Mucosa of rectum (tissue), 2 donors: ENCODE measurements around the gene KCNJ1.

ENCODE experiments used
- H3K27ac ChIP-seq, 2 donors: one replicate each; pipeline ENCODE4 v1.7.0; 2013; ENCODE audit warnings: inconsistent platforms in 2 of 2, low read depth in 2 of 2, low read length in 2 of 2
- H3K27me3 ChIP-seq, 2 donors: one replicate each; pipeline ENCODE4 v1.7.0; 2013; ENCODE audit warnings: low read length in 2 of 2; ENCODE audit not compliant: control insufficient read depth in 2 of 2, insufficient read depth in 2 of 2
- H3K36me3 ChIP-seq, 2 donors: one replicate each; pipeline ENCODE4 v1.7.0; 2013; ENCODE audit warnings: low read length in 2 of 2; ENCODE audit not compliant: control insufficient read depth in 2 of 2, insufficient read depth in 2 of 2
- H3K4me1 ChIP-seq, 2 donors: one replicate each; pipeline ENCODE4 v1.7.0; 2013; ENCODE audit warnings: low read length in 2 of 2, mild to moderate bottlenecking in 1 of 2; ENCODE audit not compliant: control insufficient read depth in 2 of 2, insufficient read depth in 2 of 2
- H3K4me3 ChIP-seq, 2 donors: one replicate each; pipeline ENCODE4 v1.7.0; 2013; ENCODE audit warnings: low read length in 2 of 2
- H3K9ac ChIP-seq, 2 donors: one replicate each; pipeline ENCODE4 v1.7.0; 2013; ENCODE audit warnings: low read length in 2 of 2, low read depth in 1 of 2, mild to moderate bottlenecking in 1 of 2
- H3K9me3 ChIP-seq, 2 donors: one replicate each; pipeline ENCODE4 v1.7.0; 2013; ENCODE audit warnings: low read length in 2 of 2; ENCODE audit not compliant: control insufficient read depth in 2 of 2
- donor health status: healthy.
- donor health status: Normal muscosa, but diverticular disease.

Gene KCNJ1

DNA sequence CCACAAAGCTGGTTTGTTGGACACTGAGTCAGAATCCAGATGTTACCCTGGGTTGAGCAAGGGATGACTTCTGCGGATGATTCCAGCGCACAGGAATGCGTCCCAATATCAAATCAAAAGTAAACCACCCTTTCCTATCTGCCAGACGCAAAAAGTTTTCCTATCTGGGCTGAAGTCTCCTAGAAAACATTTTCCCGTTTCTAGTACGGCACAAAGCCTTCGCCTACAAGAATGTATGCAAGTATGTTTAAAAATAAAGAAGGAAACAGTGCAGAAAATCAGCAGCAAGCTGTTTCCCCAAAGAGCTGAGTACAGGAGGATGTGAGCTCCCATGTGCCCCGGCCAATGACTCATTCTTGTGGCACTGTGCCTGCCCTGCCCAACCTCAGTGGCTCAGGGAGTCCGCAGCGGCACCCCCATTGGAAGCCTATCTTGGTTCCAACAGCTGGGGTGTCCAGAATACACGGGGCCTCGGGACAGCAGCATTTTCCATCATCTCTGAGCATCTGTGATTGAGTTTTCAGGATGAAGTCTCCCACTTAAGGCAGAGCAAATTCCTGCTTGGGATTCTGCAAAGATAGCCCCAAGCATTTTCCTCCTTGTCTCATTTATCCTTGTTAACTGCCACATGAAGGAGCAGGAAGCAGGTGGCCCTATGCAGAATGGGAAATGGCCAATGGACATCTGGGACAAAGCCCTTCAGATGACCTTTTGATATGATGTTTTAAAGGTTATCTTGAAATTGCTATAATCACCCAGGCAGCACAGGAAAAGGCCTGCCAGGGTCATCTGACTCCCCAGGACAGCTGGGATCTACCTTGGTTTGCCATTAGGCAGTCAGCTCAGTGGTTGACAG lies 41.5 kb upstream of the KCNJ1 start:
- no peaks in the 10 kb centered on the region for H3K9me3 ChIP-seq
- no peak overlapping the region for H3K9ac ChIP-seq
- H3K27me3 ChIP-seq: no peaks in the 10 kb centered on the region
- no peak overlapping the region for H3K27ac ChIP-seq
- no peaks in the 10 kb centered on the region for H3K36me3 ChIP-seq
- H3K4me3 ChIP-seq: no peak overlapping the region
- peaks cover 6 to 7% of the 10 kb centered on the region in 2 donors for H3K4me1 ChIP-seq

DNA sequence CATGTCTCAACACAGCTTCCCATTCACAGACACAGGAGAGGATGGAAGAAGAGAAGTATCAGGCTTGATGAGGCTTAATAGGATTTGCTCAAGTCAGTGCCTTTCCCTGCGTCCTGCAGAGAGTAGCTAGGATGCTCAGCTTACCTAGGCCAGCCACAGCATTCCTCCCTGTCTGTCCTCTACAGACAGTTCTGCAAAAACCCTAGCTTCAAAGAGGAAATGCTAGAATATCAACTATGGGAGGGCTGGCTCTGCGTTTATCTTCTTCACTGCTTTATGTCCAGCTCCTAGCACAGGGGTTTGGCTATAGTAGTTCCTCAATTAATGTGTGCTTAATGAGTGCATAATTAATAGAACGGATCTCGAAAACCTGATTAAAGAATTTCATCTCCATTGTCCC lies 40.5 kb upstream of the KCNJ1 start:
- Histone ChIP-seq H3K9me3 (no peaks in the 10 kb centered on the region), H3K4me3 (no peak overlapping the region), H3K36me3 (no peaks in the 10 kb centered on the region), H3K4me1 (peaks cover 6 to 7% of the 10 kb centered on the region in 2 donors), H3K27me3 (no peaks in the 10 kb centered on the region), H3K27ac (no peak overlapping the region), H3K9ac (no peak overlapping the region)

DNA sequence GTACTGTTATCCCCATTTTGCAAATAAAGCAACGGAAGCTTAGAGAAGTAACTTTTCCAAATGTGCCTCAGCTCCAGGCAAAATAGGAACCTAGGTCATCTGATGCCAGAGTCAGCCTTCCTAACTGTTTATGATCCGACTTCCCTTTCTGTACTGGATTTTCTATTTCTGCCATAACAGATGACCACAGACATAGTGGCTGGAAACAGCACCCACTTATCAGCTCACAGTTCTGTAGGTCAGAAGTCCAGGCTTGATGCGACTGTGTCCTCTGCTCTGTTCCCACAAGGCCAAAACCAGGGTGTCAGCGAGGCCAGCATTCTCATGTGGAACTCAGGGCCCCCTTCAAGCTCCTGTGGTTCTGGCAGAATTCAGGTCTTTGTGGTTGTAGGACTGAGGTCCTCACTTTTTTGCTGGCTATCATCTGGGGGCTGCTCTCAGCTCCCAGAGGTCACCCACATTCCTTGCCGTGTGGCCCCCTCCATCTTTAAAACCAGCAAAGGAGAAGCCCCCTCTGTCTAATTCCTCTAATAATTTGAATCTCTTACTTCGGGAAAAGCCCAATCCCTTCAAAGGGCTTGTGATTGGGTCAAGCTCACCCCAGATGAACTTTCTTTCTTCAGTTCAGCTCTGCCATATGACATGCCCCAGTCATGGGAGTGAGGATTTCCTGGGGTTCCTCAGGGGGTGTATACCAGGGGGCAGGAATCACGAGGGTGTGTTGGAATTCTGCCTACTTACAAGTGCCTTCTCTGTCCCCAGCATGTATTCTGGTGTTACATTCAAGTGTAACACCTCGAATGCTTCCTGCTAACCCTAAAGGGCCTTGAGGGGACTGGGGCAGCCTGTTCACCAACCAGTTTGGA lies 39.3 kb upstream of the KCNJ1 start:
- H3K27ac ChIP-seq: peak overlapping the region; percentile 18 to 29
- peak overlapping the region in 1 of 2 donors; percentile 64 for H3K4me3 ChIP-seq
- no peak overlapping the region for H3K9ac ChIP-seq
- H3K4me1 ChIP-seq: peaks cover 6 to 7% of the 10 kb centered on the region in 2 donors
- H3K9me3 ChIP-seq: no peaks in the 10 kb centered on the region
- no peaks in the 10 kb centered on the region for H3K36me3 ChIP-seq
- no peaks in the 10 kb centered on the region for H3K27me3 ChIP-seq

DNA sequence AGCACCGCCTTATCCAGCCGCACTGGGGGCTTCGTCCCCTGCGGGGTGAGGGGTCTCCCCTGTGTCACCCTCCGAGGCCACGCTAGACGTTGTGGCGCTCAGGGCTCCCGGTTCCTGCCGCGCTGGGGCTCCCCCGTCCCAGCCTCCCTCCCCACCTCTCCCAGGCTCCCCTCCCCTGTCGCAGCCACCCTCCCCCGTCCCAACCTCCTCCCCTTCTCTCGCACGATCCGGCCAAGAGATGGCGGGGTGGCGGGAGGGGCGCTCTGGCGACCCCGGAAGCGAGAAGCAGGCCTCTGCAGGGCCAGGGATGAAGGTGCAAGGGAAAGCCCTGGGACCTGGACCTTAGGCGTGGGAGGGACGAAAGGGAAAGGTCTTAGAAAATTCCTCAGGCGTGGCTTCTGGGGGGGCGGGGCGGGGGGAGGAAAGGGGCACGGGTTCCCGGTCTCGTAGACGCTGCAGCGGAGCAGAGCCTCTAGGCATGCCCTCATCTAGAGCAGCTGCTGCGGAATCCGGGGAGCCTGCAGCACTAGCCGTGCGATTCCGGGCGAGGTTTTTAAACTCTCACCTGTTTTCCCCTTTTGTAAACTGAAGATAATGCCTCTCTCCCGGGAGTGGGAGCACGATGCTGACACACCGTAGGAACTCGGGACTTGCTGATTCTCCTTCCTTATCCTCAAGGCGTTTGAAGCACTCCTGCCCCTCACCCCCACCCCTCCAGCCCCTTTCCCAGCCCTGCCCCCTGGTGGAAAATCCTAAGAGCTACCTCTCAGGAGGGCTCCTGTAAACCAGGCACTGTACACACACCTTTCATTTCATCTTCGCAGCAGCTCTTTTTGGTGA lies 38.5 kb upstream of the KCNJ1 start:
- Histone ChIP-seq H3K4me1 (peaks cover 6 to 7% of the 10 kb centered on the region in 2 donors), H3K36me3 (no peaks in the 10 kb centered on the region), H3K27me3 (no peaks in the 10 kb centered on the region), H3K4me3 (peak overlapping the region; percentile 61 to 64), H3K9me3 (no peaks in the 10 kb centered on the region), H3K27ac (peak overlapping the region; percentile 26 to 53), H3K9ac (peak overlapping the region; percentile 28 to 38)

- no peaks in the 10 kb centered on the region for H3K36me3 ChIP-seq
- H3K4me3 ChIP-seq: peak overlapping the region; percentile 61 to 64
- H3K9ac ChIP-seq: peak overlapping the region in 1 of 2 donors; percentile 28
- H3K27me3 ChIP-seq: no peaks in the 10 kb centered on the region
- H3K27ac ChIP-seq: peak overlapping the region in 1 of 2 donors; percentile 26
- H3K9me3 ChIP-seq: no peaks in the 10 kb centered on the region
- peaks cover 6 to 7% of the 10 kb centered on the region in 2 donors for H3K4me1 ChIP-seq
These were observed 37.7 kb upstream of the KCNJ1 start for GRCh38 chr11:128904656-128905344.

DNA sequence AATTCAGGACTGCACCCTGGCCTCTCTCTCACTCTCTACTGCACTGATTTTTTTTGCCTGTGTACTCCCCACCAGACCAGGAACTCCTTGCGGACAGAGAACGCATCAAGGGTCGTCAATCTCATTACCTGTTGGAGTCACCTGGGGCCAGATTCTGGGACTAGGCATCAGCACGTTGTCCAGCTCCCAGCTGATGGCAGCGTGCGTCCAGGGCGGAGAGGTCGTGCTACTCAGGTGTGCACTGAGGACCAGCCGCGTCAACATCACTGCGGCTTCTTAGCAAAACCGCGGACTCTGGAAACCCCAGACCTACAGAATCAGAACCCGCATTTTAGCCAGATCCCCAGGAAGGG lies 37.2 kb upstream of the KCNJ1 start:
- Histone ChIP-seq H3K27me3 (no peaks in the 10 kb centered on the region), H3K4me3 (no peak overlapping the region), H3K27ac (no peak overlapping the region)

GRCh38 chr11:128903248-128904061 lies 36.4 kb upstream of the KCNJ1 start:
- Histone ChIP-seq H3K36me3 (no peaks in the 10 kb centered on the region), H3K27ac (no peak overlapping the region), H3K9ac (no peak overlapping the region), H3K9me3 (no peaks in the 10 kb centered on the region), H3K27me3 (no peaks in the 10 kb centered on the region), H3K4me1 (peaks cover 6% of the 10 kb centered on the region in 2 donors), H3K4me3 (no peak overlapping the region)

More for the DNA sequence above, 37.2 kb upstream of the KCNJ1 start:
- H3K36me3 ChIP-seq: no peaks in the 10 kb centered on the region
- no peaks in the 10 kb centered on the region for H3K9me3 ChIP-seq
- H3K4me1 ChIP-seq: peaks cover 6 to 7% of the 10 kb centered on the region in 2 donors
- no peak overlapping the region for H3K9ac ChIP-seq

- Histone ChIP-seq H3K9ac (no peak overlapping the region), H3K36me3 (no peaks in the 10 kb centered on the region), H3K9me3 (no peaks in the 10 kb centered on the region), H3K27ac (no peak overlapping the region), H3K4me1 (peaks cover 0 to 6% of the 10 kb centered on the region in 2 donors), H3K4me3 (no peak overlapping the region), H3K27me3 (no peaks in the 10 kb centered on the region)
These were observed 35.5 kb upstream of the KCNJ1 start for GRCh38 chr11:128902515-128903066.
